Activated CD8-positive, alpha-beta T cell treated with anti-CD3 and anti-CD28 coated beads for 36 hours (primary cell): Measurements from ENCODE around the gene PROK2. TPM values are rescaled to one million over a fixed set of nuclear protein-coding genes. Genes with fewer than 3 reads are reported as not detected.
A peak's percentile ranks its signal among the peaks of the same experiment; 100 is the strongest.

Experiments
- ATAC-seq: fragments of 200-7000 bp; cut with Tn5 transposase; one replicate; pipeline ENCODE4 v1.10.0; 2021; ENCODE audit warnings: mild to moderate bottlenecking, moderate library complexity
- CTCF ChIA-PET: fragments of 350-600 bp; sonication (Branson Sonifier 250); formaldehyde crosslinking; loops from one replicate; lab custom pipeline; 2021; ENCODE audit warnings: antibody characterized with exemption; lab: Charles Lee
- POLR2A ChIA-PET: fragments of 350-600 bp; sonication (Branson Sonifier 250); formaldehyde crosslinking; loops from one replicate; lab custom pipeline; 2021; ENCODE audit warnings: antibody characterized with exemption; lab: Charles Lee
- DNase-seq: peaks from one replicate; pipeline ENCODE4 v3.0.0-alpha.2; 2020
- H3K27ac Mint-ChIP-seq: one replicate; pipeline ENCODE4 v1.8.0; 2021; ENCODE audit warnings: mild to moderate bottlenecking, mixed read lengths
- H3K27me3 Mint-ChIP-seq: one replicate; pipeline ENCODE4 v1.8.0; 2021; ENCODE audit warnings: mixed read lengths
- H3K36me3 Mint-ChIP-seq: one replicate; pipeline ENCODE4 v1.8.0; 2021; ENCODE audit warnings: low read depth, mixed read lengths
- H3K4me1 Mint-ChIP-seq: one replicate; pipeline ENCODE4 v1.8.0; 2021; ENCODE audit warnings: low read depth, mixed read lengths
- H3K4me3 Mint-ChIP-seq: one replicate; pipeline ENCODE4 v1.8.0; 2021; ENCODE audit warnings: mild to moderate bottlenecking, moderate library complexity, mixed read lengths
- H3K9me3 Mint-ChIP-seq: one replicate; pipeline ENCODE4 v1.8.0; 2021; ENCODE audit warnings: mixed read lengths
- CTCF ChIP-seq: fragments of 200-600 bp; IDR thresholded peaks from one replicate; pipeline ENCODE4 v1.8.0; 2022; ENCODE audit warnings: antibody characterized with exemption, mild to moderate bottlenecking
- intact Hi-C: fragments of 100-400 bp; cut with micrococcal nuclease; formaldehyde crosslinking; loops from one replicate; pipeline ENCODE4 v1.10.0; 2022
- total RNA-seq, 2 experiments: library from RNA; stranded (reverse); gene quantifications; one replicate each; pipeline ENCODE4 v1.2.3, GENCODE V29; 2021

Gene PROK2
- total RNA-seq, 2 experiments from 2014 or later = 0.27 to 0.34 TPM

DNA sequence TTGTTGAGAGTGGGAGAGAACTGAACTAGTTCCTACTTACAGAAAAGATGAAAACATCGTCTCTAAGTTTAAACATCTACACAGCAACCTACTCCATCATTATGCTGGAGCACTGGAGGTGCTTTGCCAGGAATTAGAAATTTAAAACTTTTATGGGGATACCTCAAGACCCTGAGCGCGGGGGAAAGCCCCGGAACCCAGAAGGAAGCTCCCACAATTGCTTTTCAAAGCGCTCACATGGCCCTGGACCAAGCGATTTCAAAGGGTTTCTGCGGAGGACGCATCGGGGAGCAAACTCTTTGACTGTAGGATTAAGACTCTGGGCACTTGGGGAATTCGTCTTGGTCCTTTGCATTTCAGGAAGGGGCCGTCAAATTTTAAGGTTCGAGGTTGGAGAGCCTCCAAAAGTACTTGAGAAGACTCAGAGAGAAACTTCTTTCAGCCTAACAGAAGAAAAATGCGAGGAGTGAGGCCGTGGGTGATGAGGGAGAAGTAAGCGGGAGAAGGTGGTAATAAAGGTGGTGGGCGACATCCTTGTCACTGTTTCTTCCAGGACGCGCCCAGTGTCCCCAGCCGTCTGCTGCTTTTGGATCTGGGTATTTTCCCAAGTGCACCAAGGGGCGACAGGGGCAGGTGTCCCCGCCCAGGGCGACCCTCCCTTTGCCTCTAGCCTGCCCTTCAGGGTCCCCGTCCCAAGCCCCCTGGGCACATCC lies 591 bp downstream of the PROK2 start:
- Mint-ChIP-seq H3K27ac (no peak overlapping the region), H3K36me3 (no peaks in the 10 kb centered on the region), H3K9me3 (no peaks in the 10 kb centered on the region), H3K4me3 (peak overlapping the region; percentile 53), H3K4me1 (peaks cover 10% of the 10 kb centered on the region), H3K27me3 (peaks cover 58% of the 10 kb centered on the region)
- CTCF ChIA-PET = interaction anchor here (1.5 kb wide), 1 partner anchor 73 kb away, joined by 4 read pairs; no protein-coding TSS in a partner anchor
- no peak for ATAC-seq
- intact Hi-C loops = no loop called here
- no peak for TF ChIP-seq CTCF
- POLR2A ChIA-PET = no interaction called here
- DNase-seq = no peak

GRCh38 chr3:71783152-71783551 lies 1.8 kb downstream of the PROK2 start:
- ChIA-PET CTCF (interaction anchor here (1.0 to 1.6 kb wide), 3 partner anchors 72 to 88 kb away, joined by 3 to 5 read pairs (median 4); no protein-coding TSS in a partner anchor), POLR2A (no interaction called here)
- DNase-seq = no peak
- H3K27me3 Mint-ChIP-seq = peaks cover 58% of the 10 kb centered on the region
- H3K9me3 Mint-ChIP-seq = no peaks in the 10 kb centered on the region
- no peak for ATAC-seq
- no peak overlapping the region for H3K27ac Mint-ChIP-seq
- H3K4me1 Mint-ChIP-seq = peaks cover 10% of the 10 kb centered on the region
- no peak for TF ChIP-seq CTCF
- no peak overlapping the region for H3K4me3 Mint-ChIP-seq
- no peaks in the 10 kb centered on the region for H3K36me3 Mint-ChIP-seq
- intact Hi-C loops = no loop called here

DNA sequence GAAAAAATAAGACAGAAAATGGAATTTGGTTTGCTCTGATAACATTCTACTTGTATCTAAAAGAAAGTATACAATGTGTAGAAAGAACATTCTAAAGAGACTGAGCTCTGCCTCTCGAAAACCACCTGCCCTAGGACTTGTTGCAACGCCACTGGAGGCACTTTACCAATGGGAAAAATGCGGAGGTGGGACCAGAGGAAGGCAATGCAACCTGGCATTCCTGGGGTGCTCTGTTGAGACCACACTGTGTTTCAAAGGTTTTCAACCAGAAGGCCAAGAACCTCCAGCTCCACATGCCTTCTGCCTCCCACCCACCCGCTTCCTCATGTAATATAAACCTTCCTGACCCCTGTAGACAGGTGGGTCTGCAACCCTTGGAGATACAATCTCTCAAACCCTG lies 4.5 kb downstream of the PROK2 start:
- TF ChIP-seq CTCF = no peak
- Mint-ChIP-seq H3K9me3 (no peaks in the 10 kb centered on the region), H3K36me3 (no peaks in the 10 kb centered on the region), H3K27ac (no peak overlapping the region), H3K27me3 (peaks cover 52% of the 10 kb centered on the region), H3K4me1 (peaks cover 5% of the 10 kb centered on the region), H3K4me3 (no peak overlapping the region)
- DNase-seq (no peak), ATAC-seq (no peak)
- intact Hi-C loops = no loop called here
- ChIA-PET CTCF (no interaction called here), POLR2A (no interaction called here)

GRCh38 chr3:71779674-71780377 lies 5.1 kb downstream of the PROK2 start:
- intact Hi-C loops = no loop called here
- ChIA-PET POLR2A (no interaction called here), CTCF (no interaction called here)
- H3K36me3 Mint-ChIP-seq = no peaks in the 10 kb centered on the region
- peaks cover 51% of the 10 kb centered on the region for H3K27me3 Mint-ChIP-seq
- no peak overlapping the region for H3K27ac Mint-ChIP-seq
- no peak for TF ChIP-seq CTCF
- H3K4me3 Mint-ChIP-seq = no peak overlapping the region
- no peaks in the 10 kb centered on the region for H3K9me3 Mint-ChIP-seq
- no peak for DNase-seq
- H3K4me1 Mint-ChIP-seq = peaks cover 3% of the 10 kb centered on the region
- no peak for ATAC-seq

DNA sequence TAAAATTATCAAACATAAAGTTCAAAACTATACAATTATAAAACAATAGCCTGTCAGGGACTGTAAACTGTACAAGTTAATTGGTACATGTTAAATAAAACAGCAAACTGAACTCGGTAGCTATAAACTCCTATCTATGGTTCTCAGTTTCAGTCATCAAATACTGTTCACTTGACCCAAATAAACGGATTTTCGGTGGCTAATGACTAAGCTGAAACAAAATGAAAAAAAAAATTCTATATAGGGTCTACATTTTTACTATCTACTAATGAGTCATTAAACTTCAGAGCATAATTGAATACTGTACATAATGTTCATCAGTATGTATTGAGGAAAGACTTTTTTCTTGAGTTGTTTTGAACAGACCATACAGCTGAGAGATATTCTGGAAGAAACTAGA lies 6.6 kb downstream of the PROK2 start:
- POLR2A ChIA-PET = no interaction called here
- intact Hi-C loops = no loop called here

More for the DNA sequence above, 6.6 kb downstream of the PROK2 start:
- no peaks in the 10 kb centered on the region for H3K36me3 Mint-ChIP-seq
- no peak overlapping the region for H3K27ac Mint-ChIP-seq
- TF ChIP-seq CTCF = no peak
- H3K4me3 Mint-ChIP-seq = no peak overlapping the region
- peaks cover 41% of the 10 kb centered on the region for H3K27me3 Mint-ChIP-seq
- DNase-seq (no peak), ATAC-seq (peak; percentile 55)
- H3K4me1 Mint-ChIP-seq = no peaks in the 10 kb centered on the region
- H3K9me3 Mint-ChIP-seq = no peaks in the 10 kb centered on the region
- CTCF ChIA-PET = no interaction called here
